Measurements from ENCODE around the gene SPG11.
"Not testable (repeated sequence)": the region's sequence is repeated elsewhere in the genome, so short reads cannot be mapped to it uniquely, and the experiment has no call there.

SPG11 gene

DNA sequence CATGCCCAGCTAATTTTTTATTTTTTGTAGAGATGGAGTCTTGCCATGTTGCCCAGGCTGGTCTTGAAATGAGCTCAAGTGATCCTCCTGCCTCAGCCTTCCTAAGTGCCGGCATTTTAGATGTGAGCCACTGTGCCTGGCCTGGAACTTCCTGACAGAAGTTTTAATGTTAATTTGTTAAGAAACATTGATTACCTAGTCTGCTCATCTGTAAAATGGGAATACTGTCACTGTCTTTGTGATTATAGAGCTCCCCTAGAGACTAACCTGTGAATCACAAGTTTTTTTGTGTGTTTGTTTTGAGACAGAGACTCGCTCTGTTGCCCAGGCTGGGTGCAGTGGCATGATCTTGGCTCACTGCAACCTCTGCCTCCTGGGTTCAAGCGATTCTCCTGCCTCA is 130.8 kb downstream of the SPG11 start:
- TF ChIP-seq, protein P1, sequence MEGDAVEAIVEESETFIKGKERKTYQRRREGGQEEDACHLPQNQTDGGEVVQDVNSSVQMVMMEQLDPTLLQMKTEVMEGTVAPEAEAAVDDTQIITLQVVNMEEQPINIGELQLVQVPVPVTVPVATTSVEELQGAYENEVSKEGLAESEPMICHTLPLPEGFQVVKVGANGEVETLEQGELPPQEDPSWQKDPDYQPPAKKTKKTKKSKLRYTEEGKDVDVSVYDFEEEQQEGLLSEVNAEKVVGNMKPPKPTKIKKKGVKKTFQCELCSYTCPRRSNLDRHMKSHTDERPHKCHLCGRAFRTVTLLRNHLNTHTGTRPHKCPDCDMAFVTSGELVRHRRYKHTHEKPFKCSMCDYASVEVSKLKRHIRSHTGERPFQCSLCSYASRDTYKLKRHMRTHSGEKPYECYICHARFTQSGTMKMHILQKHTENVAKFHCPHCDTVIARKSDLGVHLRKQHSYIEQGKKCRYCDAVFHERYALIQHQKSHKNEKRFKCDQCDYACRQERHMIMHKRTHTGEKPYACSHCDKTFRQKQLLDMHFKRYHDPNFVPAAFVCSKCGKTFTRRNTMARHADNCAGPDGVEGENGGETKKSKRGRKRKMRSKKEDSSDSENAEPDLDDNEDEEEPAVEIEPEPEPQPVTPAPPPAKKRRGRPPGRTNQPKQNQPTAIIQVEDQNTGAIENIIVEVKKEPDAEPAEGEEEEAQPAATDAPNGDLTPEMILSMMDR (IDR thresholded peaks at IDR 0.05) = no peak
- no peak for DNase-seq (ENCODE audit: low spot score)
- H3K4me3 ChIP-seq = no peak overlapping the region
- no peak overlapping the region for H3K27ac ChIP-seq

DNA sequence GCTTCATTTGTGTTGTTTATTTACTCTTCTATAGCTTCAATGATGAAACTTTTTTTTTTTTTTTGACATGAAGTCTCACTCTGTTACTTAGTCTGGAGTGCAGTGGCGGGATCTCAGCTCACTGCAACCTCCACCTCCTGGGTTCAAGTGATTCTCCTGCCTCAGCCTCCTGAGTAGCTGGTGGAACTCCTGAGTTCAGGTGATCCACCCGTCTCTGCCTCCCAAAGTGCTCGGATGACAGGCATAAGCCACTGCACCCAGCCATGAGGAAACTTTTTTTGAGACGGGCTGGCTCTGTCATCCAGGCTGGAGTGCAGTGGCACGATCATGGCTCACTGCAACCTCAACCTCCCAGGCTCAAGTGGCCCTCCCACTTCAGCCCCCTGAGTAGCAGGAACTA is 131.2 kb downstream of the SPG11 start:
- not testable (repeated sequence) for DNase-seq (ENCODE audit: low spot score); H3K27ac ChIP-seq; H3K4me3 ChIP-seq

DNA sequence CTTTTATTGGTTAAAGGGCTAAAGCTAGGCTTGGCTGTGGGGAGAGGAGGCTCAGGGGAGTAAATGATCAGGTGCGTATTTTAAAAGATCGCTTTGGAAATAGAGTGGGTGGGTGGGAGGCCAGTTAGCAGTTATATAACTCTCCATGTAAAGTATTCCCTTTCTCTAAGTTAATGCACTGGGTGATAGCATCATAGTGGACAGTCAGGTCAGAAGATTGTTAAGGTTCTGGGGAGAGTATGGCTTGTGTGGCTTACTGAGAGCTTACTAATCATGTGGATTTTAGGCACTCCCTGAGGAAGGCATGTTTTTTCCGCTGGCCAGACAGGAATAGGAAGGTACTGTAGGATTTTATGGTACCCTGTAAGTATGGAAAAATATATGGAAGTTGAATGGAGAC is 132.8 kb downstream of the SPG11 start:
- DNase-seq (ENCODE audit: low spot score) = no peak
- Histone ChIP-seq H3K4me3 (no peak overlapping the region), H3K27ac (no peak overlapping the region)
- TF ChIP-seq, protein P1 (IDR thresholded peaks at IDR 0.05) = no peak

DNA sequence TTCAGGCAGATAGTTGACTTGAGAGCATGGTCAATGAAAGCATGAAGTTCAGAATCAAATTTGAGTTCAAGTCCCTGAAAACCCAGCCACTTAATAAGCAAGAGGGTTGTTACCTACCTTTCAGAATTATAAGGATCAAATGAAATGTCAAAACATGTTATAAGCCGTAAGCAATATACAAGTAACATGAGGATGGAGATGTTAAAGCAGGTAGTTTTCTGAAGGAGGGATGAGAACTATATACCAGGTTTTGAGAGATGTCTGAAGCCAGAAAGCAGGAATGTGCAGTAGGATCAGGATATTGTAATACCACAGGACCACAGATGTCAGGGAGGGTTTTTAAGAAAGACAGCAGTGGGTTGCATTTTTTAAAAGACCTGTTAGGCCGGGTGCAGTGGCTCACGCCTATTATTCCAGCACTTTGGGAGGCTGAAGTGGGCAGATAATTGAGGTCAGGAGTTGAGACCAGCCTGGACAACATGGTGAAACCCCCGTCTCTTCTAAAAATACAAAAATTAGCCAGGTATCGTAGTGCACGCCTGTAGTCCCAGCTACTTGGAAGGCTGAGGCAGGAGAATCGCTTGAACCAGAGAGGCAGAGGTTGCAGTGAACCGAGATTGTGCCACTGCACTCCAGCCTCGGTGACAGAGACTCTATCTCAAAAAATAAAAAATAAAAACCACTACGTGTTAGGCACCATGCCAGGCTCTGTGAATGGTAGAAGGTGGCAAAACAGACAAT is 133.4 kb downstream of the SPG11 start:
- Histone ChIP-seq H3K4me3 (no peak overlapping the region), H3K27ac (no peak overlapping the region)
- DNase-seq (ENCODE audit: low spot score) = no peak
- TF ChIP-seq, protein P1 (IDR thresholded peaks at IDR 0.05) = no peak

DNA sequence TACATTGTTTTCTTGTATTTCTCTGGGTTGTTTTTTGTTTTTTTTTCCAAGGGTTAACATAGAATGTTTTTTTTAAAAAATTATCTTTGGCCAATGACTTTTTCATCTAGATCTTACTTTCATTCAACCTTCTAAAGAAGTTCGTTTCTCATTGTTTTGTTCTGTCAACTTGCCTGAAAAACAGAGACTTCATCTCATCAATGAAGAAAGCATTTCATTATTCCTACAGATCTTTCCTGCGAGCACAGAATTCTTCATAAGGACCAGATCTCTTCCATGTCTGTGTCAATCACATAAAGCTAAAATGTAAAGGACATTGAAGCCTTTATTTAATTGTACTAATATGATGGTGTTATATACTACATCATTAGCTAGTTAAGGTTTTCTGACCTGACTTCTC is 136.2 kb downstream of the SPG11 start:
- Histone ChIP-seq H3K4me3 (no peak overlapping the region), H3K27ac (no peak overlapping the region)
- TF ChIP-seq, protein P1 (IDR thresholded peaks at IDR 0.05) = no peak
- no peak for DNase-seq (ENCODE audit: low spot score)

DNA sequence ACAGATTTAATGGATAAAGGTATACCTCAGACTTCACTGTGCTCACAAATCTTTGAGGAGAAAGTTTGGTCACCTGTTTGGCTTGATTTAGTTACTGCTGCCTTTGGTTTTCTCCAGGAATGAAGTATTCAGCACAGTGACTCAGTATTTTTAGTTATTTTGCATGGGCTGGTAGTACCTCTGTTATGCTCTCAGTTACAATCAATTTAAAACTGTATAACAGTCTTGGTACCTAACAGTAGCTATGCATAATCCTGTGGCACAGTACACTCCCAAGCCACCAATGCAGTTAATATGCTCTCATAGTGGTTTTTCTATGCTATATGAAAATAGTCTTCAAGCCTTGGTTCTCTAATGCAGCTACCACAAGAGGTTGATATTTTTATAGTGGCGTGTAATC is 138.4 kb downstream of the SPG11 start:
- Histone ChIP-seq H3K4me3 (no peak overlapping the region), H3K27ac (no peak overlapping the region)
- no peak for DNase-seq (ENCODE audit: low spot score)
- TF ChIP-seq, protein P1 (IDR thresholded peaks at IDR 0.05) = no peak

DNA sequence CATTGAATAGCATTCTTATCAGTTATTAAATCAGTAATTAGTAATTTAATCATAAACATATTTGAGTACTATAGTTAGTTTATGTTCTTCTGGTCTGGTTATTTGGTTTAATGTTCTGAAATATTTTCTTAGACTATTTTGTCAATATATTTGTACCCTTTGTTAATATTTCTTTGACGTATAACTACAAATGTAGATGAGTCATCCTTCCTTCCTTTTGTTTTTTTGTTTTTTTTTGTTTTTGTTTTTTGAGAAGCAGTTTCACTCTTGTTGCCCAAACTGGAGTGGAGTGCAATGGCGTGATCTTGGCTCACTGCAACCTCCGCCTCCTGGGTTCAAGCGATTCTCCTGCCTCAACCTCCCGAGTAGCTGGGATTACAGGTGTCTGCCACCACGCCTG is 143.9 kb downstream of the SPG11 start:
- TF ChIP-seq, protein P1 (IDR thresholded peaks at IDR 0.05) = no peak
- no peak for DNase-seq (ENCODE audit: low spot score)
- H3K4me3 ChIP-seq = no peak overlapping the region
- no peak overlapping the region for H3K27ac ChIP-seq
